Body of pancreas (tissue), 4 donors: ENCODE results near the gene SMO.

Source experiments
- POLR2A ChIP-seq, 3 donors: fragments of 450-650 bp; IDR thresholded peaks; one replicate each; pipeline ENCODE4 v1.6.1; 2016; ENCODE audit warnings: antibody characterized with exemption in 3 of 3, mild to moderate bottlenecking in 2 of 3
- TF ChIP-seq, protein P1 (sequence below), 7 experiments: fragments of 450-650 bp in 4 of 7; fragments of 200-600 bp in 3 of 7; sonication (generic) in 3 of 7; IDR thresholded peaks; one replicate each; pipeline ENCODE4 v1.5.1; 2016 to 2019; ENCODE audit warnings: antibody characterized with exemption in 7 of 7

DNA sequence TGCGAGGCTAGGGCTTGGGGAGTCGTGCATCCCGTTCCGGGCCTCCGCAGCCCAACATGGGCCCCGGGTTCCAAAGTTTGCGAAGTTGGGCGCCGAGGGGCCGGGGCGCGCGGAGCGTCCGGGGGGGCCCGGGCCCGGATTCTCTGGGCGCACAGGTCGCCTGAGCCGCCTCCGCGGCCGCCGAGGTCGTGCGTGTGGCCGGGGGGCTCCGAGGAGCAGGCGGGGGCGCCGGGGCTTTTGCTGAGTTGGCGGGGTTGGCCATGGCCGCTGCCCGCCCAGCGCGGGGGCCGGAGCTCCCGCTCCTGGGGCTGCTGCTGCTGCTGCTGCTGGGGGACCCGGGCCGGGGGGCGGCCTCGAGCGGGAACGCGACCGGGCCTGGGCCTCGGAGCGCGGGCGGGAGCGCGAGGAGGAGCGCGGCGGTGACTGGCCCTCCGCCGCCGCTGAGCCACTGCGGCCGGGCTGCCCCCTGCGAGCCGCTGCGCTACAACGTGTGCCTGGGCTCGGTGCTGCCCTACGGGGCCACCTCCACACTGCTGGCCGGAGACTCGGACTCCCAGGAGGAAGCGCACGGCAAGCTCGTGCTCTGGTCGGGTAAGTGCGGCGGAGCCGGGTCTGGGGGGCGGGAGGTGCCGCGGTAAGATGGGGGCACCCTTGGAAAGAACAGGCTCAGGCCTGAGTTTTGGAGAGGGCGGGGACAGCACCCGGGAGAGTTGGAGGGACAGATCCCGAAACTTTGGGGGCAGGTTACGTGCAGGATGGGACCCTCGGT lies 643 bp downstream of the SMO start:
- TF ChIP-seq, protein P1, sequence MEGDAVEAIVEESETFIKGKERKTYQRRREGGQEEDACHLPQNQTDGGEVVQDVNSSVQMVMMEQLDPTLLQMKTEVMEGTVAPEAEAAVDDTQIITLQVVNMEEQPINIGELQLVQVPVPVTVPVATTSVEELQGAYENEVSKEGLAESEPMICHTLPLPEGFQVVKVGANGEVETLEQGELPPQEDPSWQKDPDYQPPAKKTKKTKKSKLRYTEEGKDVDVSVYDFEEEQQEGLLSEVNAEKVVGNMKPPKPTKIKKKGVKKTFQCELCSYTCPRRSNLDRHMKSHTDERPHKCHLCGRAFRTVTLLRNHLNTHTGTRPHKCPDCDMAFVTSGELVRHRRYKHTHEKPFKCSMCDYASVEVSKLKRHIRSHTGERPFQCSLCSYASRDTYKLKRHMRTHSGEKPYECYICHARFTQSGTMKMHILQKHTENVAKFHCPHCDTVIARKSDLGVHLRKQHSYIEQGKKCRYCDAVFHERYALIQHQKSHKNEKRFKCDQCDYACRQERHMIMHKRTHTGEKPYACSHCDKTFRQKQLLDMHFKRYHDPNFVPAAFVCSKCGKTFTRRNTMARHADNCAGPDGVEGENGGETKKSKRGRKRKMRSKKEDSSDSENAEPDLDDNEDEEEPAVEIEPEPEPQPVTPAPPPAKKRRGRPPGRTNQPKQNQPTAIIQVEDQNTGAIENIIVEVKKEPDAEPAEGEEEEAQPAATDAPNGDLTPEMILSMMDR (IDR thresholded peaks at IDR 0.05) = no peak
- TF ChIP-seq POLR2A (IDR thresholded peaks at IDR 0.05) = no peak
